IMR-90 (cell line): Measurements from ENCODE around the gene SEPTIN5. TPM values are rescaled to one million over a fixed set of nuclear protein-coding genes. Genes with fewer than 3 reads are reported as not detected.

Experiments used
- ATAC-seq: fragments of 200-7000 bp; cut with Tn5 transposase; 2 replicates; pipeline ENCODE4 v1.9.1; 2020; ENCODE audit warnings: low read depth, mild to moderate bottlenecking, moderate library complexity
- BruUV-seq: library from RNA; stranded (reverse); fragments of 400-500 nt; replicated peaks from 2 replicates; lab custom pipeline; 2021; lab: Mats Ljungman, UMichigan
- CTCF ChIA-PET: fragments of 300-600 bp; formaldehyde crosslinking; extraction: SDS; loops from one replicate; lab custom pipeline; 2021; ENCODE audit warnings: antibody characterized with exemption; lab: Yijun Ruan, JAX
- POLR2A ChIA-PET: fragments of 300-600 bp; sonication (Branson Sonifier 250); formaldehyde crosslinking; loops from one replicate; lab custom pipeline; 2022; ENCODE audit warnings: antibody characterized with exemption; ENCODE audit not compliant: unreplicated experiment; lab: Charles Lee
- DNase-seq: peaks from one replicate; pipeline ENCODE4 v3.0.0; 2013
- H2AFZ ChIP-seq: replicated peaks from 2 replicates; pipeline ENCODE3; 2013; ENCODE audit warnings: low read length, mild to moderate bottlenecking; ENCODE audit not compliant: poor library complexity
- H2AK5ac ChIP-seq: 2 replicates; pipeline ENCODE4 v1.6.1; 2013; ENCODE audit warnings: low read depth, low read length, inconsistent platforms
- H2AK9ac ChIP-seq: replicated peaks from 2 replicates; pipeline ENCODE3; 2013; ENCODE audit warnings: mild to moderate bottlenecking, low read depth, low read length, moderate library complexity; ENCODE audit not compliant: poor library complexity
- H2BK120ac ChIP-seq: 2 replicates; pipeline ENCODE4 v1.6.1; 2013; ENCODE audit warnings: low read depth, low read length, inconsistent platforms
- H2BK15ac ChIP-seq: 3 replicates; pipeline ENCODE4 v1.6.1; 2013; ENCODE audit warnings: low read depth, low read length, inconsistent platforms
- H2BK20ac ChIP-seq: 2 replicates; pipeline ENCODE4 v1.6.1; 2013; ENCODE audit warnings: low read depth, mild to moderate bottlenecking, inconsistent platforms, low read length, moderate library complexity
- H2BK5ac ChIP-seq: 2 replicates; pipeline ENCODE4 v1.6.1; 2013; ENCODE audit warnings: mild to moderate bottlenecking, low read depth, low read length, inconsistent platforms; ENCODE audit not compliant: poor library complexity, severe bottlenecking
- H3K14ac ChIP-seq: replicated peaks from 2 replicates; pipeline ENCODE4 v1.6.1; 2013; ENCODE audit warnings: low read depth, low read length, inconsistent platforms
- H3K18ac ChIP-seq: 2 replicates; pipeline ENCODE4 v1.6.1; 2013; ENCODE audit warnings: low read depth, low read length, control low read depth
- H3K23ac ChIP-seq: 2 replicates; pipeline ENCODE4 v1.6.1; 2013; ENCODE audit warnings: low read depth, low read length, inconsistent platforms
- H3K27ac ChIP-seq: 2 replicates; pipeline ENCODE4 v1.5.1; 2013; ENCODE audit warnings: mild to moderate bottlenecking, control low read depth, low read length; ENCODE audit not compliant: insufficient read depth
- H3K27me3 ChIP-seq: 2 replicates; pipeline ENCODE4 v1.6.1; 2013; ENCODE audit warnings: low read length; ENCODE audit not compliant: control insufficient read depth, insufficient read depth
- H3K36me3 ChIP-seq: 2 replicates; pipeline ENCODE4 v1.6.1; 2013; ENCODE audit warnings: low read length, mixed read lengths; ENCODE audit not compliant: control insufficient read depth, insufficient read depth
- H3K4ac ChIP-seq: 2 replicates; pipeline ENCODE4 v1.6.1; 2013; ENCODE audit warnings: low read depth, low read length, inconsistent platforms
- H3K4me1 ChIP-seq: 2 replicates; pipeline ENCODE4 v1.6.1; 2013; ENCODE audit warnings: low read length, mixed read lengths; ENCODE audit not compliant: control insufficient read depth, insufficient read depth
- H3K4me2 ChIP-seq: 2 replicates; pipeline ENCODE4 v1.6.1; 2013; ENCODE audit warnings: low read depth, mild to moderate bottlenecking, control low read depth, low read length, moderate library complexity
- H3K4me3 ChIP-seq: 2 replicates; pipeline ENCODE4 v1.5.1; 2013; ENCODE audit warnings: low read depth, mild to moderate bottlenecking, control low read depth, low read length, moderate library complexity; ENCODE audit not compliant: insufficient read depth
- H3K56ac ChIP-seq: 2 replicates; pipeline ENCODE4 v1.6.1; 2013; ENCODE audit warnings: low read length, inconsistent platforms; ENCODE audit not compliant: insufficient read depth; ENCODE audit errors: extremely low read depth
- H3K79me1 ChIP-seq, 2 experiments: 2 replicates each; pipeline ENCODE4 v1.6.1; 2013; ENCODE audit warnings: low read length in 2 of 2, inconsistent platforms in 1 of 2, low read depth in 1 of 2
- H3K9ac ChIP-seq: 2 replicates; pipeline ENCODE4 v1.6.1; 2013; ENCODE audit warnings: low read depth, low read length, control low read depth
- H3K9me1 ChIP-seq: 2 replicates; pipeline ENCODE4 v1.6.1; 2013; ENCODE audit warnings: low read length, inconsistent platforms; ENCODE audit not compliant: insufficient read depth
- H3K9me3 ChIP-seq: 2 replicates; pipeline ENCODE4 v1.6.1; 2013; ENCODE audit warnings: low read length; ENCODE audit not compliant: control insufficient read depth, insufficient read depth
- H4K20me1 ChIP-seq: 2 replicates; pipeline ENCODE4 v1.6.1; 2013; ENCODE audit warnings: low read length, inconsistent platforms; ENCODE audit not compliant: insufficient read depth
- H4K5ac ChIP-seq: 2 replicates; pipeline ENCODE4 v1.6.1; 2013; ENCODE audit warnings: mild to moderate bottlenecking, low read depth, low read length, control low read depth
- H4K8ac ChIP-seq, 2 experiments: 2 replicates each; pipeline ENCODE4 v1.6.1; 2013; ENCODE audit warnings: low read depth in 2 of 2, low read length in 2 of 2, control low read depth in 1 of 2, inconsistent platforms in 1 of 2
- H4K91ac ChIP-seq: 2 replicates; pipeline ENCODE4 v1.6.1; 2013; ENCODE audit warnings: low read depth, low read length, inconsistent platforms; ENCODE audit not compliant: insufficient read depth
- ELK1 ChIP-seq: fragments of 150-350 bp; IDR thresholded peaks from 2 replicates; pipeline ENCODE4 v1.6.1; 2016; ENCODE audit warnings: low read depth, mild to moderate bottlenecking, low read length, moderate library complexity, borderline replicate concordance
- MAFK ChIP-seq: IDR thresholded peaks from 2 replicates; pipeline ENCODE4 v1.6.1; 2012; ENCODE audit warnings: low read depth, low read length, improper control_type of control experiment
- MXI1 ChIP-seq: IDR thresholded peaks from 2 replicates; pipeline ENCODE4 v1.6.1; 2012; ENCODE audit warnings: low read depth, mild to moderate bottlenecking, low read length, moderate library complexity, borderline replicate concordance
- NFE2L2 ChIP-seq: fragments of 150-350 bp; IDR thresholded peaks from 2 replicates; pipeline ENCODE4 v1.6.1; 2016; ENCODE audit warnings: low read depth, mild to moderate bottlenecking, low read length
- RAD21 ChIP-seq: IDR thresholded peaks from 2 replicates; pipeline ENCODE4 v1.6.1; 2012; ENCODE audit warnings: low read length, improper control_type of control experiment
- RCOR1 ChIP-seq: IDR thresholded peaks from 2 replicates; pipeline ENCODE4 v1.6.1; 2012; ENCODE audit warnings: mild to moderate bottlenecking, low read length, improper control_type of control experiment; ENCODE audit not compliant: insufficient replicate concordance
- RFX5 ChIP-seq: IDR thresholded peaks from 2 replicates; pipeline ENCODE4 v1.8.0; 2012; ENCODE audit warnings: low read depth, mild to moderate bottlenecking, low read length, moderate library complexity
- USF2 ChIP-seq: fragments of 150-350 bp; IDR thresholded peaks from 2 replicates; pipeline ENCODE4 v1.6.1; 2017; ENCODE audit warnings: mild to moderate bottlenecking, antibody characterized with exemption, low read length, low read depth
- WGBS, 2 experiments: methylation state at CpG; one replicate each; pipeline versions ENCODE4 v1.1.5 to v1.1.7; 2013; ENCODE audit warnings: missing lambda C conversion rate in 2 of 2; ENCODE audit not compliant: insufficient read length in 1 of 2; ENCODE audit errors: extremely low coverage in 2 of 2; 5-methylcytosine and 5-hydroxymethylcytosine counted together
- dilution Hi-C: fragments of 300-500 bp; cut with HindIII; formaldehyde crosslinking; loops from one replicate; pipeline ENCODE4 v1.14.3; 2018; ENCODE audit warnings: low sequenced_read_pairs; ENCODE audit not compliant: unreplicated experiment
- in situ Hi-C: fragments of 300-500 bp; cut with MboI; formaldehyde crosslinking; loops from 3 replicates; pipeline ENCODE4 v1.14.3; 2019; ENCODE audit warnings: low sequenced_read_pairs, inconsistent platforms, mixed read lengths
- intact Hi-C: fragments of 100-400 bp; cut with micrococcal nuclease; formaldehyde crosslinking; loops from 2 replicates; pipeline ENCODE4 v1.10.0; 2022
- polyA plus RNA-seq, 3 experiments: library from polyadenylated mRNA; depleted of rRNA; stranded (reverse); fragments of >200 nt; gene quantifications; 2 replicates each; pipeline ENCODE4 v1.2.3, GENCODE V29; 2012; ENCODE audit warnings: low replicate concordance in 1 of 3
- total RNA-seq: library from RNA; depleted of rRNA; stranded (reverse); fragments of >200 nt; gene quantifications from 2 replicates; pipeline ENCODE4 v1.2.3, GENCODE V29; 2012

Gene SEPTIN5
- total and polyA plus RNA-seq, 2 of the 4 experiments (the other 2 are of a cell fraction), result 16.8 to 20.7 TPM

GRCh38 chr22:19710769-19711106 lies 3.6 kb upstream of the SEPTIN5 start:
- H4K5ac ChIP-seq, result no peak overlapping the region
- intact Hi-C loops (no loop called here), dilution Hi-C loops (no loop called here), in situ Hi-C loops (no loop called here)
- H2BK120ac ChIP-seq, result no peak overlapping the region
- DNase-seq (no peak), ATAC-seq (no peak)
- H2BK20ac ChIP-seq, result no peak overlapping the region
- H2BK5ac ChIP-seq, result no peak overlapping the region
- no peak overlapping the region for H2AK5ac ChIP-seq
- H2AK9ac ChIP-seq, result no peak overlapping the region
- no peaks in the 10 kb centered on the region for H3K9me3 ChIP-seq
- H3K36me3 ChIP-seq, result no peaks in the 10 kb centered on the region
- no peak overlapping the region for H3K4me3 ChIP-seq
- peaks cover 40% of the 10 kb centered on the region for H3K27me3 ChIP-seq
- POLR2A ChIA-PET, result no interaction called here
- BruUV-seq, result no TSS peak
- H4K20me1 ChIP-seq, result no peaks in the 10 kb centered on the region
- H3K4ac ChIP-seq, result no peak overlapping the region
- CTCF ChIA-PET, result no interaction called here
- H3K79me1 ChIP-seq, result no peaks in the 10 kb centered on the region
- H3K4me2 ChIP-seq, result no peak overlapping the region
- H2AFZ ChIP-seq, result no peak overlapping the region
- H3K56ac ChIP-seq, result no peak overlapping the region
- no peaks in the 10 kb centered on the region for H3K9me1 ChIP-seq
- no peak overlapping the region for H2BK15ac ChIP-seq
- H4K8ac ChIP-seq, result no peak overlapping the region
- no peak overlapping the region for H3K14ac ChIP-seq
- no peak overlapping the region for H3K18ac ChIP-seq
- TF ChIP-seq ELK1 (no peak), RCOR1 (no peak), NFE2L2 (no peak), RAD21 (no peak), RFX5 (no peak), MAFK (no peak), USF2 (no peak), MXI1 (no peak)
- no peak overlapping the region for H3K23ac ChIP-seq
- H3K27ac ChIP-seq, result no peak overlapping the region
- no peak overlapping the region for H3K9ac ChIP-seq
- H4K91ac ChIP-seq, result no peak overlapping the region
- WGBS, 2 experiments, result no CpG with 5 or more reads among the region's 6 CpGs
- H3K4me1 ChIP-seq, result peaks cover 8% of the 10 kb centered on the region
